HG03439 (cell line): ENCODE data around the gene ITPK1.
"Not testable (repeated sequence)": the region's sequence is repeated elsewhere in the genome, so short reads cannot be mapped to it uniquely, and the experiment has no call there.

Source experiments
- ATAC-seq: cut with Tn5 transposase; IDR thresholded peaks from one replicate; pipeline ENCODE4 v1.9.1; 2021; ENCODE audit warnings: mild to moderate bottlenecking, moderate library complexity; ENCODE audit not compliant: unreplicated experiment

ITPK1 gene

DNA sequence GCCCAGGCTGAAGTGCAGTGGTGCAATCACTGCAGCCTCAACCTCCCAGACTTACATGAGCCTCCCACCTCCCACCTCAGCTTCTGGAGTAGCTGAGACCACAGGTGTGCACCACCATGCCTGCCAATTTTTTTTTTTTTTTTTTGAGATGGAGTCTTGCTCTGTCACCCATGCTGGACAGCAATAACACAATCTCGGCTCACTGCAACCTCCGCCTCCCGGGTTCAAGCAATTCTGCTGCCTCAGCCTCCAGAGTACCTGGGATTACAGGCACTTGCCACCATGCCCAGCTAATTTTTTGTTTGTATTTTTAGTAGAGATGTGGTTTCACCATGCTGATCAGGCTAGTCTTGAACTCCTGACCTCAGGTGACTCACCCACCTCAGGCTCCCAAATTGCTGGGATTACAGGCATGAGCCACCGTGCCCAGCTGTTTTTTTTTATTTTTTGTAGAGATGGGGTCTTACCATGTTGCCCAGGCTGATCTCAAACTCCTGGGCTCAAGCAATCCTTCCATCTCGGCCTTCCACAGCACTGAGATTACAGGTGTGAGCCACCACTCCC lies 15.6 kb upstream of the ITPK1 start:
- ATAC-seq = not testable (repeated sequence)

GRCh38 chr14:93128725-93129459 lies 13.2 kb upstream of the ITPK1 start:
- ATAC-seq = no peak

DNA sequence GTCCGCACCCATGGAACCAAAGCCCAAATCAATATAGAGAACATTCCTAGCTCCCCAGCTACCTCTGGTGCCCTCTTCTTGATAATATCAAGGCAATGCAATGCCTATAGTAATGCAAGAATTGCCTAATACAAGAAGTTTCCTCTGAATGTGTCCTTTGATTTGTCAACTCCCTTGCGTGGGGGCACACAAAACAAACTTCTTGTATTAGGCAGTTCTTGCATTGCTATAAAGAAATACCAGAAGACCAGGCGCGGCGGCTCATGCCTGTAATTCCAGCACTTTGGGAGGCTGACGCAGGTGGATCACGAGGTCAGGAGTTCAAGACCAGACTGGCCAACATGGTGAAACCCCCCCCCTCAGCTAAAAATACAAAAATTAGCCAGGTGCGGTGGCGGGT lies 10.4 kb upstream of the ITPK1 start:
- no peak for ATAC-seq

- no peak for ATAC-seq
Observed at GRCh38 chr14:93122826-93123225, 7.1 kb upstream of the ITPK1 start.

DNA sequence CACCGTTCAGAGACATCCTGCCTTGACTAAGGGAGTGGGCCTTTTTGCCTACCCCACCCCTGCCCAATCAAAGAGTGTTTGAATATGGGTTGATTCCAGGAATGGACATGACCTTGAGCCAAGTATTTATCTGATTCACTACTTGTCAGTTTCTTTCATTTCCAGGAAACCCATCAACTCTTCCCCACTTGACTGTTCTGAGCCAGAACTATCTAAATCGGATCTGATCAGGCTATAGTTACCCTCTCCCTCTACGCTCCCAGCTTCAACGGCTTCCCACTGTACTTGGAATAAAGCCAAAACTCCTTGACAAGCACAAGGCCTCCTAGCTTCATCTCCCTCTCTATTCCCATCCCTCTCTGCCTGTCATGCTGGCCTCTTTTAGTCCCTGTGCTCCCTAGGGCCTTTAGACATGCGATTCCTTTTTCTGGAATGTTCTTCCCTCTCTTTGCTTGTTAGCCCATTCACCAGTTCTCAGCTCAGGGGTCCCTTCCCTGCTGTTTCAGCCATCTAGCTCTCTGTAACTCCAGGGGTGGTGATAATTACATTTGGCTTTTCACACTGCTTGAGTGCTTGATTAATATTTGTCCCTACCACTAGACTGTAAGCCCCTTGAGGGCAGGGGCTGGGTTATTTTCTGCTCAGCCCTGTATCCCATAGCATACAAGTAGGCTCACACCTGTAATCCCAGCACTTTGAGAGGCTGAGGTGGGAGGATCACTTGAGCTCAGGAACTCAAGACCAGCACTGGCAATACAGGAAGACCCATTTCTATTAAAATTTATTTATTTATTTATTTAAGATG lies 5.5 kb upstream of the ITPK1 start:
- ATAC-seq = no peak

GRCh38 chr14:93120517-93120916 lies 4.8 kb upstream of the ITPK1 start:
- no peak for ATAC-seq

- ATAC-seq = no peak
Observed at GRCh38 chr14:93116676-93117200, 1.0 kb upstream of the ITPK1 start.

DNA sequence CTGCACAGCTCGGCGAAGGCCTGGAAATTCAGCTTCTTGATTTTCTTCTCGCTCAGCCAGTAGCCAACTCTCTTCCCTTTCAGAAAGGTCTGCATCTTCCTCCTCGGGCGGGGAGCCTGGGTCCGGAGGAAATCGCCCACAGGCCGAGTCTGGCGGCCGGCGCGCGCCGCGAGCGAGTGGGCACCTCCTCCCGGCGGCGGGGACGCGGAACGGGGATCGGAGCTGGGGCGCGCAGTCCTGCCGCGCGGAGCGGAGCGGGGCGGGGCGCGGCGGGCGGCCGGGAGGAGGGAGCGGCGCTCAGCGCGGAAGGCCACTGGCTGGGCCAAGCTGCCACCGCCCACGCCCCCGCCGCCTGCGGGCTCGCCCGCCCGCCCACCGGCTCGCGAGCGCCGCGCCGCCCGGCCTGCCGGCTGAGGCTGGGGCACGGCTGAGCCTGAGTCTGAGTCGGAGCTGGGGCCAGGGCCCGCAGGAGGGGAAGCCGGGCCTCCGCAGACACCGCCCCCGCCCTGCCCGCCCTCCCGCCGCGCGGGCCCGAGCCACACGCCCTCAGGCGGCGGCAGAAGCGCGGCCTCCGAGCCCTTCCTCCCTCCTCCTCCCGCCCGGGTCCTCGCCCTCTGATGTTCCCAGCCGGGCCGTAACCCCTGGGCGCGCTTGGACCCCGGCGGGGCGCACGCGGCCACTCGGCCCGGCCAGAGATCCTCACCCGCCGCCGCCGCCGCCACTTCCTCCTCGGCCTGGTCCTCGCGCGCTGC lies 480 bp downstream of the ITPK1 start:
- peak; percentile 65 for ATAC-seq

DNA sequence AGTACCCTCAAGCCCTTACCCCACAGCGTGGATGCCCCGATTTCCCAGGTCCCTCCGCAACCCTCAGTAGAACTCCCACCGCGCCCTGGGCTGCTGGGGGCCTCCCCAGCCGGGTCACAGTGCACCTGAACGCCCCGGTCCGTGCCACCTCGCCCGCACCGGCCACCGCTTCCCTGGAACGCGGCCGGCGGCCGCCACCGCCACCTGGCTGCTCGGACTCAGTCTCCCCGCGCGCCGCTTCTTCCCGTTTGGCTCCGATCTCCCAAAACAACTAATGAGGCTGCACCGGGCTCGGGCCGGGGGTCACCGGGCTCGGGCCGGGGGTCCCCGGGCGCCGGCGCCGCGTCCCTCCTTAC lies 1.0 kb downstream of the ITPK1 start:
- peak; percentile 6 for ATAC-seq

GRCh38 chr14:93114068-93114710 lies 1.5 kb downstream of the ITPK1 start:
- no peak for ATAC-seq

DNA sequence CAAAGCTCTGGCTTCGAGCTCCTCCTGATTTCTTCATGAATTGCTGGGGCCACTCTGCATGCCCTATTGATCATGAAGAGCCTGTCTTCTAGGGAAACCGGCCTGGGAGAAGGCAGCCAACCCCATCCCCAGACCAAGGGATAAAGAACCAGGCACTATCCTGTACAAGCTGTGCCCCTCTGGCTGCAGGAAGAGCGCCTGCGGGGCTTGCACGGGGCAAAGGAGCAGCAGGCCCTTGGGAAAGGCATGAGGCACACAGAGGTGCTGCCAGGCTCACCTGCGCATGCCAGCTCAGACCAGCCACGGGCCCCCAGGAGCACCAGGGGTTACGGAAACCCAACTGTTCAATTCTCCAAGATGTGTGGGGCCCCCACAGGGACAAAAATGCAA lies 2.1 kb downstream of the ITPK1 start:
- no peak for ATAC-seq

DNA sequence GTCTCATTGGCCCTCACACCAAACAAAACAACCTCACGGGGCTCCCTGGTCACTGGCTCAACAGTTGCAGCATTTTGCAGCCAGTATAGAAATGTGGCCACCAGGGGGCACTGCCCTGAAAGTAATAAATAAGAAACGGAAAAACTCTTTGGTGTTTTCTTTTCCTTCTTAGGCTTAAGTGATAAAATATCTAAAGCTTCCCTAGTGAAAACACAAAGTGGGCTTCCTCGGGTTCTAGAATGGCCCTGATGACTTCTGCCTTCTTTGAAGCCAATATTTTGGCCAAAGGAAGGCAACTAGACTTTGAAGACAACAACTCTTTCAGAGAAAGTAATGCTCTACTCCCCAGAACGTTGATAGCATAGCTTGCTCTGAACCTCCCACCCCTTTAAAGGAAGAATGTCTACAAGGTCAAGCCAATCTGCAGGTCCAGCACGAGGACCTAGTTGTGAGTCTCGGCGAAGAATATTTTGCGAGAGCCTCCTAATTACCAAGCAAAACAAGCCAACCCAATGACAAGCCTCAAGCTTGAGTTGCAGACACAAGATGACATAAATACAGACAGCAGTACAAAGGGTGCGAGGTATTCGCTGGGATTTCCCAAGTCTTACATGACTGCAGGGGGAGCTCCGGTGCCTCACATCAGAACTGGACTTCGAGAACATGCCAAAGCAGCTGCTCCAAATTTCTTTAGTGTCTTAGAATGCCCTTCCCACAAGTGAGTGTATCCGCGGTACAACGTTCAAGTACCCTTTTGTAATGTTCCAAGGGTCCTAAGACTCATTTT lies 2.6 kb downstream of the ITPK1 start:
- no peak for ATAC-seq

GRCh38 chr14:93111541-93111940 lies 4.2 kb downstream of the ITPK1 start:
- not testable (repeated sequence) for ATAC-seq

GRCh38 chr14:93110856-93111419 lies 4.8 kb downstream of the ITPK1 start:
- no peak for ATAC-seq

DNA sequence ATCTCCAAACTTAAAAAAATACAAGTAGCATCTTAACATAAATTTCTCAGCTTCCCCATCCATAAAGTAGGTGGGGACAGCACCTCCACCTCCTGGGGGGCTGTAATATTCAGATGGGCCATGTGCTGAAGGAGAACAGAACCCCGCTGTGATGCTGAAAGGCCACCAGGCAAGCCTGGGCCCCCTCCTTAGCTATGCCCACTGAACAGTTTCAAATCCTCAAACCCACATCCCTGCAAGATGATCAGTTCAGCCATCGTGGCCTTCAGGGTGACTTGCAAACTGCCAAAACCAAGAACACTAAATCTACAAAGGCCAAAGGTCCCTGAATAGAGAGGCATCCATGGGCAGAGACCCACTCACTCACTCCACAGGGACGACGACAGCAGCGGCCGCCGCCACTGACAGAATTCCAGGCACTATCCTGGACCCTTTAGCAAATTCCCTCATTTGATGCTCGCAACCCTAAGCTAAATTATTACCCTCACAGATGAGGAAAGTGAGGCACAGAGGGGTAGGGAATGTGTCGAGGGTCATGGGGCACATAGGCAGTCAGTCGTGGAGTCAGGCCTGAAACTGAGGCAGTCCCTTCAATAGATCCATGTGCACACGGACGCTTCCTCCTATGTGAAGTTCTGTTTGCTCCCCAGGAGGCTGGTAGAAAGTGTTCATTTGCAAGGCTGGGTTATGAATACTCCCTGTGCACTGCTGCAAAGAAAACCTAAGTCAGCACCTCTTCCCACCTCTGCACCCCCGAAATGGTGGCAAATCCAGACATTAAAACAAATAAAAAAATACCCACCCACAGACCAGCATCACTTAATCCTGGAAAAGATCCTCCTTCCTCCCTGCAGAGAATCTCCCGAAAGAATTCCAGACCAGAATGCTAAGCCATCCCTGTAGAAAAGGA lies 5.9 kb downstream of the ITPK1 start:
- ATAC-seq = no peak

- ATAC-seq = no peak
Observed at GRCh38 chr14:93108105-93108504, 7.6 kb downstream of the ITPK1 start.

GRCh38 chr14:93107453-93107852 lies 8.3 kb downstream of the ITPK1 start:
- ATAC-seq = no peak

- ATAC-seq = no peak
Observed at GRCh38 chr14:93106541-93107156, 9.1 kb downstream of the ITPK1 start.
